K562 (cell line): ENCODE measurements around the gene BRD3. TPM values are rescaled to one million over a fixed set of nuclear protein-coding genes. Genes with fewer than 3 reads are reported as not detected.

Experiments
- ATAC-seq: fragments of 200-7000 bp; cut with Tn5 transposase; 3 replicates; pipeline ENCODE4 v1.9.1; 2020; ENCODE audit warnings: moderate library complexity
- BruUV-seq: library from RNA; stranded (reverse); fragments of 400-500 nt; replicated peaks from 2 replicates; lab custom pipeline; 2021; lab: Mats Ljungman, UMichigan
- CTCF ChIA-PET: fragments of 300-600 bp; formaldehyde crosslinking; extraction: SDS; loops from one replicate; lab custom pipeline; 2021; ENCODE audit warnings: low intra/inter-chr PET ratio; lab: Yijun Ruan, JAX
- POLR2A ChIA-PET: fragments of 300-600, 350-650 bp; sonication (Branson Sonifier 250); formaldehyde crosslinking; extraction: SDS; loops from one replicate; lab custom pipeline; 2021; ENCODE audit warnings: antibody characterized with exemption, inconsistent platforms; lab: Yijun Ruan, JAX
- DNase-seq, 4 experiments: peaks; one replicate each; pipeline versions ENCODE4 v3.0.0 to v3.0.0-alpha.2; 2011 to 2018; ENCODE audit warnings: low spot score in 3 of 4, mixed read lengths in 3 of 4; ENCODE audit errors: extremely low read depth in 1 of 4
- FAIRE-seq: peaks from 2 replicates; lab custom pipeline; 2011; peaks lifted over from hg19 to GRCh38; lab: Jason Lieb, UNC
- H2AFZ ChIP-seq: 2 replicates; pipeline ENCODE4 v1.6.0; 2011; ENCODE audit warnings: low read depth, low read length, control low read depth, inconsistent platforms
- H3K27ac ChIP-seq: fragments of 200-600 bp; 3 replicates; pipeline ENCODE4 v1.8.0; 2011; ENCODE audit warnings: low read depth, mild to moderate bottlenecking, control low read depth, inconsistent platforms, low read length, moderate library complexity, mixed read lengths; ENCODE audit errors: extremely low read depth
- H3K27me3 ChIP-seq, 2 experiments: fragments of 300-600 bp in 1 of 2; 2 replicates in 1 of 2; 3 replicates in 1 of 2; pipeline versions ENCODE4 v1.6.0 to v1.8.0; 2011; ENCODE audit warnings: inconsistent platforms in 2 of 2, low read length in 2 of 2, mild to moderate bottlenecking in 1 of 2, mixed read lengths in 1 of 2, moderate library complexity in 1 of 2; ENCODE audit not compliant: control insufficient read depth in 2 of 2, insufficient read depth in 2 of 2
- H3K36me3 ChIP-seq: fragments of 300-600 bp; 3 replicates; pipeline ENCODE4 v1.8.0; 2011; ENCODE audit warnings: mild to moderate bottlenecking, low read length, inconsistent platforms; ENCODE audit not compliant: control insufficient read depth, insufficient read depth
- H3K4me1 ChIP-seq, 2 experiments: fragments of 200-600 bp in 1 of 2; replicated peaks in 1 of 2; 2 replicates in 1 of 2; 3 replicates in 1 of 2; pipeline versions ENCODE4 v1.5.1 to v1.8.0; 2011; ENCODE audit warnings: inconsistent platforms in 2 of 2, low read length in 2 of 2, mild to moderate bottlenecking in 1 of 2, mixed read lengths in 1 of 2, moderate library complexity in 1 of 2; ENCODE audit not compliant: control insufficient read depth in 2 of 2, insufficient read depth in 2 of 2
- H3K4me2 ChIP-seq: 2 replicates; pipeline ENCODE4 v1.6.1; 2011; ENCODE audit warnings: low read length, control low read depth, inconsistent platforms, mixed read lengths; ENCODE audit not compliant: insufficient read depth
- H3K4me3 ChIP-seq: fragments of 200-600 bp; sonication (generic), shearing (Covaris generic); 2 replicates; pipeline ENCODE4 v1.5.1; 2016; ENCODE audit warnings: control low read depth, inconsistent platforms
- H3K79me2 ChIP-seq: fragments of 200-600 bp; 3 replicates; pipeline ENCODE4 v1.8.0; 2011; ENCODE audit warnings: low read length, inconsistent platforms; ENCODE audit not compliant: control insufficient read depth, insufficient read depth
- H3K9ac ChIP-seq, 2 experiments: 2 replicates each; pipeline versions ENCODE4 v1.6.0 to v1.6.1; 2011; ENCODE audit warnings: low read depth in 2 of 2, low read length in 2 of 2, control low read depth in 1 of 2, inconsistent platforms in 1 of 2, mild to moderate bottlenecking in 1 of 2, mixed read lengths in 1 of 2; ENCODE audit not compliant: insufficient read depth in 1 of 2
- H3K9me1 ChIP-seq: one replicate; pipeline ENCODE4 v1.6.0; 2011; ENCODE audit warnings: inconsistent platforms, mild to moderate bottlenecking, low read length, moderate library complexity; ENCODE audit not compliant: control insufficient read depth, insufficient read depth
- H3K9me3 ChIP-seq: replicated peaks from 2 replicates; pipeline ENCODE4 v1.5.1; 2011; ENCODE audit warnings: low read depth, low read length, inconsistent platforms; ENCODE audit not compliant: control insufficient read depth, insufficient read depth
- H4K20me1 ChIP-seq: replicated peaks from 2 replicates; pipeline ENCODE4 v1.6.1; 2011; ENCODE audit warnings: low read length, inconsistent platforms, mixed read lengths; ENCODE audit not compliant: control insufficient read depth, insufficient read depth
- BMI1 ChIP-seq: fragments of 150-350 bp; IDR thresholded peaks from 2 replicates; pipeline ENCODE4 v1.6.1; 2014; ENCODE audit warnings: low read length
- GATAD2A ChIP-seq: fragments of 450-650 bp; IDR thresholded peaks from 2 replicates; pipeline ENCODE4 v1.6.1; 2017
- NUFIP1 ChIP-seq: fragments of 450-650 bp; IDR thresholded peaks from 2 replicates; pipeline ENCODE4 v1.6.1; 2018; ENCODE audit not compliant: partially characterized antibody
- ZNF589 ChIP-seq: fragments of 200-800 bp; sonication (Bioruptor generic); IDR thresholded peaks from 2 replicates; pipeline ENCODE4 v1.6.1; 2016; ENCODE audit warnings: low read depth, missing genetic modification characterization, missing compliant biosample characterization
- WGBS: fragments of 100-300 bp; shearing (Covaris generic); methylation state at CpG from one replicate; pipeline ENCODE4 v1.1.6; 2016; ENCODE audit warnings: low coverage, mixed read lengths; ENCODE audit not compliant: insufficient coverage; ENCODE audit errors: missing lambda C conversion rate; 5-methylcytosine and 5-hydroxymethylcytosine counted together
- in situ Hi-C: fragments of 300-500 bp; cut with MboI; formaldehyde crosslinking; loops from 4 replicates; pipeline ENCODE4 v1.15.0; 2018; ENCODE audit warnings: inconsistent platforms, mixed read lengths
- intact Hi-C: fragments of 100-400 bp; cut with micrococcal nuclease; formaldehyde crosslinking; loops from 2 replicates; pipeline ENCODE4 v1.14.2; 2022
- polyA plus RNA-seq, 8 experiments: library from polyadenylated mRNA; depleted of rRNA in 4 of 8; stranded (reverse) in 5 of 8; unstranded in 3 of 8; fragments of >200 nt; fragmentation: Nextera tagmentation in 2 of 8; fragmentation: Illumina TruSeq in 1 of 8; extraction: Ambion mirVana in 2 of 8; extraction: Trizol in 1 of 8; gene quantifications; 2 replicates each; pipeline versions ENCODE4 v1.2.1 to v1.2.3, GENCODE V29; 2011 to 2014; ENCODE audit warnings: inconsistent platforms in 1 of 8, missing spikeins in 1 of 8
- total RNA-seq, 7 experiments: library from RNA; depleted of rRNA in 6 of 7; stranded (reverse); fragments of >200 nt in 6 of 7; fragmentation: Illumina TruSeq in 2 of 7; extraction: Trizol in 2 of 7; gene quantifications; 2 replicates each; pipeline versions ENCODE4 v1.2.1 to v1.2.3, GENCODE V29; 2011 to 2021; ENCODE audit warnings: low replicate concordance in 1 of 7
- TF ChIP-seq, protein P1 (sequence below): fragments of 250-450 bp; sonication (Bioruptor Pico); IDR thresholded peaks from 2 replicates; pipeline ENCODE4 v1.8.0; 2021; ENCODE audit warnings: moderate library complexity, mild to moderate bottlenecking, inconsistent platforms

BRD3 gene
- total and polyA plus RNA-seq, 9 of the 15 experiments (the other 6 are each of a cell fraction or from before 2014, with no cell fraction given): 0.82 to 37.1 (median 4.2) TPM

DNA sequence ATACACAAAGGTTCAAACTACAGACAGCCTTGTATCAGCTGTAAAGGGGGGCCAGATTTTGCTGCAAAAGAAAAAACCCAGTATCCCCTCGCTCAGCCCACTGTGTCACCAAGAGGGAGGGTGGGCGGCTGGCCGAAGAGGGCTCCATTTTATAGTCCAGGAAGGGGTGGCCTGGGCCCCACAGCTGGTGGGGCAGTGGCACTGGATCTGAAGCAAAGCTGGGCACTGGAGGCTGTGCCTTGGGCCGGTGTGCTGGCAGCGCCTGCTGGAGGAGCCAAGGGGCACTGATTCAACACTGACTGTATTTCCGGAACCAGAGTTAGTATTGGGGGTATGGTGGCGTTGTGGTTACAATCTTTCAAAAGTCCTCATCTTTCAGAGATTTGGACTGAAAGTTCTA, 9.1 kb downstream of the BRD3 start:
- Histone ChIP-seq H3K9me3 (no peaks in the 10 kb centered on the region), H3K27me3 (no peaks in the 10 kb centered on the region), H3K4me1 (peaks cover 0 to 68% of the 10 kb centered on the region in 2 experiments; a peak in 2 of 5 replicates), H2AFZ (no peak overlapping the region), H3K36me3 (no peaks in the 10 kb centered on the region), H3K9ac (no peak overlapping the region; a peak in 1 of 4 replicates), H3K79me2 (peaks cover 41% of the 10 kb centered on the region), H3K4me3 (no peak overlapping the region), H3K4me2 (no peak overlapping the region), H3K27ac (no peak overlapping the region), H4K20me1 (peaks cover 48% of the 10 kb centered on the region), H3K9me1 (peaks cover 6% of the 10 kb centered on the region)
- ATAC-seq: no peak
- 85% methylated on average over 7 of the region's 7 CpGs for WGBS
- POLR2A ChIA-PET: no interaction called here
- TF ChIP-seq ZNF589 (no peak), BMI1 (no peak), GATAD2A (no peak), NUFIP1 (no peak)
- TF ChIP-seq, protein P1, sequence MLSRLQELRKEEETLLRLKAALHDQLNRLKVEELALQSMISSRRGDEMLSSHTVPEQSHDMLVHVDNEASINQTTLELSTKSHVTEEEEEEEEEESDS (CRISPR knock-in tag): no peak
- CTCF ChIA-PET: no interaction called here
- no peak for FAIRE-seq
- in situ Hi-C loops (no loop called here), intact Hi-C loops (no loop called here)
- no peak for DNase-seq
- no TSS peak for BruUV-seq
